H9 (cell line): Measurements from ENCODE around the gene CPSF6. TPM values are rescaled to one million over a fixed set of nuclear protein-coding genes. Genes with fewer than 3 reads are reported as not detected.

Experiments
- DNase-seq: peaks from one replicate; pipeline ENCODE4 v3.0.0-alpha.2; 2017
- H2AFZ ChIP-seq: one replicate; pipeline ENCODE4 v1.6.1; 2013; ENCODE audit warnings: mild to moderate bottlenecking, low read length, control low read depth, moderate library complexity
- H2AK5ac ChIP-seq: 2 replicates; pipeline ENCODE4 v1.6.1; 2013; ENCODE audit warnings: low read length, control low read depth, mixed read lengths; ENCODE audit not compliant: insufficient read length
- H2BK120ac ChIP-seq: one replicate; pipeline ENCODE4 v1.6.1; 2013; ENCODE audit warnings: low read depth, mild to moderate bottlenecking, low read length, control low read depth, inconsistent platforms; ENCODE audit not compliant: poor library complexity, severe bottlenecking
- H2BK12ac ChIP-seq: 2 replicates; pipeline ENCODE4 v1.6.1; 2013; ENCODE audit warnings: low read length, control low read depth, mixed read lengths, low read depth; ENCODE audit not compliant: insufficient read length
- H2BK15ac ChIP-seq: 2 replicates; pipeline ENCODE4 v1.6.1; 2013; ENCODE audit warnings: low read depth, low read length, control low read depth
- H2BK20ac ChIP-seq: one replicate; pipeline ENCODE4 v1.6.1; 2013; ENCODE audit warnings: low read depth, mild to moderate bottlenecking, low read length, control low read depth, inconsistent platforms; ENCODE audit not compliant: poor library complexity, severe bottlenecking
- H2BK5ac ChIP-seq: 2 replicates; pipeline ENCODE4 v1.6.1; 2013; ENCODE audit warnings: low read length, control low read depth, mixed read lengths; ENCODE audit not compliant: insufficient read length
- H3K14ac ChIP-seq: 2 replicates; pipeline ENCODE4 v1.6.1; 2013; ENCODE audit warnings: low read length, control low read depth; ENCODE audit not compliant: insufficient read depth
- H3K18ac ChIP-seq: 2 replicates; pipeline ENCODE4 v1.6.1; 2013; ENCODE audit warnings: low read depth, mild to moderate bottlenecking, mixed read lengths, low read length, control low read depth; ENCODE audit not compliant: insufficient read length
- H3K23ac ChIP-seq: 2 replicates; pipeline ENCODE4 v1.6.1; 2013; ENCODE audit warnings: low read length, control low read depth, mixed read lengths, low read depth; ENCODE audit not compliant: insufficient read length
- H3K23me2 ChIP-seq: 2 replicates; pipeline ENCODE4 v1.6.1; 2013; ENCODE audit warnings: low read depth, mild to moderate bottlenecking, mixed read lengths, low read length, control low read depth; ENCODE audit not compliant: insufficient read length, poor library complexity, severe bottlenecking
- H3K27ac ChIP-seq: 2 replicates; pipeline ENCODE4 v1.5.1; 2013; ENCODE audit warnings: low read length, control low read depth, mixed read lengths, low read depth; ENCODE audit not compliant: insufficient read length
- H3K27me3 ChIP-seq: 2 replicates; pipeline ENCODE4 v1.6.1; 2013; ENCODE audit warnings: low read length, control low read depth, inconsistent platforms; ENCODE audit not compliant: insufficient read depth
- H3K4ac ChIP-seq: 2 replicates; pipeline ENCODE4 v1.6.1; 2013; ENCODE audit warnings: low read depth, mild to moderate bottlenecking, control low read depth, inconsistent platforms, low read length, moderate library complexity
- H3K4me1 ChIP-seq: 2 replicates; pipeline ENCODE4 v1.6.1; 2013; ENCODE audit warnings: low read length, control low read depth, inconsistent platforms; ENCODE audit not compliant: insufficient read depth
- H3K4me2 ChIP-seq: 2 replicates; pipeline ENCODE4 v1.6.1; 2013; ENCODE audit warnings: low read length, control low read depth, mixed read lengths; ENCODE audit not compliant: insufficient read length, insufficient read depth
- H3K56ac ChIP-seq: 2 replicates; pipeline ENCODE4 v1.6.1; 2013; ENCODE audit warnings: low read depth, mild to moderate bottlenecking, mixed read lengths, low read length, control low read depth; ENCODE audit not compliant: insufficient read length
- H3K79me1 ChIP-seq: 2 replicates; pipeline ENCODE4 v1.6.1; 2013; ENCODE audit warnings: low read depth, mild to moderate bottlenecking, moderate library complexity, low read length, control low read depth, inconsistent platforms; ENCODE audit not compliant: insufficient read depth, poor library complexity, severe bottlenecking
- H3K79me2 ChIP-seq: 2 replicates; pipeline ENCODE4 v1.6.1; 2013; ENCODE audit warnings: low read length, control low read depth, inconsistent platforms; ENCODE audit not compliant: insufficient read depth
- H3K9ac ChIP-seq: 2 replicates; pipeline ENCODE4 v1.6.1; 2013; ENCODE audit warnings: low read length, control low read depth, mixed read lengths; ENCODE audit not compliant: insufficient read length; ENCODE audit errors: extremely low read depth
- H3K9me3 ChIP-seq: one replicate; pipeline ENCODE4 v1.6.1; 2013; ENCODE audit warnings: low read depth, low read length, inconsistent platforms; ENCODE audit not compliant: control insufficient read depth
- H3T11ph ChIP-seq: one replicate; pipeline ENCODE4 v1.6.1; 2013; ENCODE audit warnings: mild to moderate bottlenecking, low read length, control low read depth, inconsistent platforms
- H4K20me1 ChIP-seq: one replicate; pipeline ENCODE4 v1.6.1; 2013; ENCODE audit not compliant: control insufficient read depth, insufficient read length, insufficient read depth
- H4K5ac ChIP-seq: 2 replicates; pipeline ENCODE4 v1.6.1; 2013; ENCODE audit warnings: low read depth, mild to moderate bottlenecking, mixed read lengths, low read length, control low read depth; ENCODE audit not compliant: insufficient read length
- H4K8ac ChIP-seq: replicated peaks from 2 replicates; pipeline ENCODE4 v1.6.1; 2013; ENCODE audit warnings: low read length, control low read depth, mixed read lengths, low read depth; ENCODE audit not compliant: insufficient read length
- H4K91ac ChIP-seq: 2 replicates; pipeline ENCODE4 v1.6.1; 2013; ENCODE audit warnings: low read depth, mild to moderate bottlenecking, moderate library complexity, mixed read lengths, low read length, control low read depth; ENCODE audit not compliant: insufficient read length
- H3K27ac Mint-ChIP-seq, 3 experiments: 2 replicates in 2 of 3; 3 replicates in 1 of 3; pipeline ENCODE4 v1.8.0; 2020 to 2021; ENCODE audit warnings: mixed read lengths in 3 of 3, mild to moderate bottlenecking in 1 of 3, moderate library complexity in 1 of 3
- H3K27me3 Mint-ChIP-seq: 2 replicates; pipeline ENCODE4 v1.8.0; 2021; ENCODE audit warnings: low read depth, mild to moderate bottlenecking, moderate library complexity, mixed read lengths
- H3K36me3 Mint-ChIP-seq, 3 experiments: 2 replicates in 2 of 3; 3 replicates in 1 of 3; pipeline ENCODE4 v1.8.0; 2020 to 2021; ENCODE audit warnings: low read depth in 3 of 3, mixed read lengths in 3 of 3; ENCODE audit not compliant: insufficient read depth in 1 of 3
- H3K4me1 Mint-ChIP-seq, 2 experiments: 2 replicates each; pipeline ENCODE4 v1.8.0; 2020; ENCODE audit warnings: mixed read lengths in 2 of 2
- H3K4me3 Mint-ChIP-seq, 2 experiments: 2 replicates in 1 of 2; 3 replicates in 1 of 2; pipeline ENCODE4 v1.8.0; 2020 to 2021; ENCODE audit warnings: mild to moderate bottlenecking in 2 of 2, mixed read lengths in 2 of 2, moderate library complexity in 1 of 2
- H3K9me3 Mint-ChIP-seq, 2 experiments: 2 replicates in 1 of 2; 3 replicates in 1 of 2; pipeline ENCODE4 v1.8.0; 2020; ENCODE audit warnings: mild to moderate bottlenecking in 2 of 2, mixed read lengths in 2 of 2, moderate library complexity in 1 of 2
- WGBS: extraction: QIAGEN DNeasy Blood & Tissue Kit; methylation state at CpG from one replicate; pipeline ENCODE4 v1.1.7; 2013; ENCODE audit warnings: missing lambda C conversion rate, low lambda C conversion rate, mixed read lengths; ENCODE audit not compliant: insufficient read length; ENCODE audit errors: extremely low coverage; 5-methylcytosine and 5-hydroxymethylcytosine counted together
- total RNA-seq: library from RNA; stranded (reverse); gene quantifications from 2 replicates; pipeline ENCODE4 v1.2.1, GENCODE V29; 2021
- TF ChIP-seq, protein P1 (sequence below): fragments of 200-600 bp; sonication (generic); conservative IDR thresholded peaks from 3 replicates; pipeline ENCODE4 v1.8.0; 2021; ENCODE audit warnings: antibody characterized with exemption, mild to moderate bottlenecking

The CPSF6 gene
- total RNA-seq, 1 experiment from 2014 or later, result 183 TPM

DNA sequence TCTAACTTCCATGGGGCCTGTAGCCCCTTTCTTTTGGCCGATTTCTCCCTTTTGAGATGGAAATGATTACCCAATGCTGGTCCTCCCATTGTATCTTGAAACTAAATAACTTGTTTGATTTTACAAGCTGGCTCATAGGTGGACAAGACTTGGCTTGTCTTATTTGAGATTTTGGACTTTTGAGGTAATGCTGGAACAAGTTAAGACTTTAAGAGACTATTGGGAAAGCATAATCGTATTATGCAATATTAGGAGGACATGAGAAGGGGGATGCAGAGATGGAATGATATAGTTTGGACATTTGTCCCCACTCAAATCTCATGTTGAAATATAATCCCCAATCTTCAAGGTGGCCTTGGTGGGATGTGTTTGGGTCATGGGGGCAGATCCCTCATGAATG lies 59.6 kb downstream of the CPSF6 start:
- peaks cover 7 to 11% (median 9%) of the 10 kb centered on the region in 3 experiments; a peak in 5 of 7 replicates for H3K36me3 Mint-ChIP-seq
- Histone ChIP-seq H2AFZ (no peak overlapping the region), H3K56ac (no peak overlapping the region), H3K18ac (no peak overlapping the region), H3K27ac (no peak overlapping the region), H4K5ac (no peak overlapping the region), H3K4me2 (no peak overlapping the region), H3K4me1 (no peaks in the 10 kb centered on the region), H4K20me1 (no peaks in the 10 kb centered on the region), H3K27me3 (no peaks in the 10 kb centered on the region), H2BK15ac (no peak overlapping the region), H3K79me2 (no peaks in the 10 kb centered on the region), H3K14ac (no peak overlapping the region), H2BK20ac (no peak overlapping the region), H2AK5ac (no peak overlapping the region), H3K4ac (no peak overlapping the region), H3K79me1 (no peaks in the 10 kb centered on the region), H3K23ac (no peak overlapping the region), H4K91ac (no peak overlapping the region), H3K23me2 (no peaks in the 10 kb centered on the region), H2BK5ac (no peak overlapping the region), H3K9ac (no peak overlapping the region), H3T11ph (no peak overlapping the region), H2BK120ac (no peak overlapping the region), H2BK12ac (no peak overlapping the region), H4K8ac (no peak overlapping the region), H3K9me3 (peaks cover 6% of the 10 kb centered on the region)
- no CpG with 5 or more reads among the region's 2 CpGs for WGBS
- H3K9me3 Mint-ChIP-seq, result peaks cover 15 to 16% of the 10 kb centered on the region in 2 experiments
- H3K27ac Mint-ChIP-seq, result no peak overlapping the region
- DNase-seq, result no peak
- no peaks in the 10 kb centered on the region for H3K4me1 Mint-ChIP-seq
- TF ChIP-seq, protein P1, sequence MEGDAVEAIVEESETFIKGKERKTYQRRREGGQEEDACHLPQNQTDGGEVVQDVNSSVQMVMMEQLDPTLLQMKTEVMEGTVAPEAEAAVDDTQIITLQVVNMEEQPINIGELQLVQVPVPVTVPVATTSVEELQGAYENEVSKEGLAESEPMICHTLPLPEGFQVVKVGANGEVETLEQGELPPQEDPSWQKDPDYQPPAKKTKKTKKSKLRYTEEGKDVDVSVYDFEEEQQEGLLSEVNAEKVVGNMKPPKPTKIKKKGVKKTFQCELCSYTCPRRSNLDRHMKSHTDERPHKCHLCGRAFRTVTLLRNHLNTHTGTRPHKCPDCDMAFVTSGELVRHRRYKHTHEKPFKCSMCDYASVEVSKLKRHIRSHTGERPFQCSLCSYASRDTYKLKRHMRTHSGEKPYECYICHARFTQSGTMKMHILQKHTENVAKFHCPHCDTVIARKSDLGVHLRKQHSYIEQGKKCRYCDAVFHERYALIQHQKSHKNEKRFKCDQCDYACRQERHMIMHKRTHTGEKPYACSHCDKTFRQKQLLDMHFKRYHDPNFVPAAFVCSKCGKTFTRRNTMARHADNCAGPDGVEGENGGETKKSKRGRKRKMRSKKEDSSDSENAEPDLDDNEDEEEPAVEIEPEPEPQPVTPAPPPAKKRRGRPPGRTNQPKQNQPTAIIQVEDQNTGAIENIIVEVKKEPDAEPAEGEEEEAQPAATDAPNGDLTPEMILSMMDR, result no peak
- no peak overlapping the region for H3K4me3 Mint-ChIP-seq
- no peaks in the 10 kb centered on the region; the same call in none of the 2 replicates for H3K27me3 Mint-ChIP-seq
